GM21576 (cell line): Measurements from ENCODE around the gene SPAG16.

ENCODE experiments used
- ATAC-seq: cut with Tn5 transposase; IDR thresholded peaks from one replicate; pipeline ENCODE4 v1.9.1; 2021; ENCODE audit warnings: mild to moderate bottlenecking, moderate library complexity; ENCODE audit not compliant: unreplicated experiment

Gene SPAG16

GRCh38 chr2:214450118-214450894, 1166.0 kb downstream of the SPAG16 start:
- ATAC-seq: no peak

- ATAC-seq: no peak
Measured at GRCh38 chr2:214451516-214452275, 1167.4 kb downstream of the SPAG16 start.
